Smooth muscle cell (in vitro differentiated cells): ENCODE measurements around the gene CELF2. TPM values are rescaled to one million over a fixed set of nuclear protein-coding genes. Genes with fewer than 3 reads are reported as not detected.

Experiments
- DNase-seq: peaks from one replicate; lab custom pipeline; 2025; ENCODE audit not compliant: unreplicated experiment; lab: John Stamatoyannopoulos, UW
- H2AFZ ChIP-seq: fragments of 200-600 bp; sonication (generic); 2 replicates; pipeline ENCODE4 v1.6.0; 2016; ENCODE audit warnings: antibody characterized with exemption, low read depth, mild to moderate bottlenecking
- H3F3A ChIP-seq: fragments of 200-600 bp; sonication (generic); 2 replicates; pipeline ENCODE4 v1.6.0; 2017; ENCODE audit warnings: antibody characterized with exemption, low read depth
- H3K27ac ChIP-seq: fragments of 200-600 bp; sonication (generic); 2 replicates; pipeline ENCODE4 v1.5.1; 2016; ENCODE audit warnings: low read depth, mild to moderate bottlenecking
- H3K27me3 ChIP-seq: fragments of 200-600 bp; sonication (generic); 2 replicates; pipeline ENCODE4 v1.6.1; 2016; ENCODE audit warnings: low read depth, mild to moderate bottlenecking
- H3K36me3 ChIP-seq: fragments of 200-600 bp; sonication (generic); 2 replicates; pipeline ENCODE4 v1.5.1; 2016; ENCODE audit warnings: low read depth
- H3K4me1 ChIP-seq: fragments of 200-600 bp; sonication (generic); 2 replicates; pipeline ENCODE4 v1.5.1; 2016; ENCODE audit warnings: low read depth
- H3K4me2 ChIP-seq: fragments of 200-600 bp; sonication (generic); 2 replicates; pipeline ENCODE4 v1.6.0; 2016; ENCODE audit warnings: mild to moderate bottlenecking
- H3K4me3 ChIP-seq: fragments of 200-600 bp; sonication (generic); 2 replicates; pipeline ENCODE4 v1.5.1; 2016; ENCODE audit warnings: mild to moderate bottlenecking
- H3K79me2 ChIP-seq: fragments of 200-600 bp; sonication (generic); 2 replicates; pipeline ENCODE4 v1.6.0; 2016; ENCODE audit warnings: low read depth, mild to moderate bottlenecking
- H3K9ac ChIP-seq: fragments of 200-600 bp; sonication (generic); 2 replicates; pipeline ENCODE4 v1.6.0; 2016; ENCODE audit warnings: low read depth
- H3K9me3 ChIP-seq: fragments of 200-600 bp; sonication (generic); replicated peaks from 2 replicates; pipeline ENCODE4 v1.5.1; 2016; ENCODE audit warnings: low read depth
- H4K20me1 ChIP-seq: fragments of 200-600 bp; sonication (generic); 2 replicates; pipeline ENCODE4 v1.6.0; 2016; ENCODE audit warnings: low read depth
- WGBS: methylation state at CpG from one replicate; pipeline ENCODE4 v1.1.7; 2016; ENCODE audit warnings: low lambda C conversion rate; 5-methylcytosine and 5-hydroxymethylcytosine counted together
- polyA plus RNA-seq: library from polyadenylated mRNA; unstranded; fragments of >200 nt; fragmentation: Nextera tagmentation; extraction: Ambion mirVana; gene quantifications from 2 replicates; pipeline ENCODE4 v1.2.1, GENCODE V29; 2016
- total RNA-seq: library from RNA; depleted of rRNA; stranded (reverse); fragments of >200 nt; gene quantifications from 2 replicates; pipeline ENCODE4 v1.2.3, GENCODE V29; 2014
- TF ChIP-seq, protein P1 (sequence below): fragments of 200-600 bp; sonication (generic); IDR thresholded peaks from 2 replicates; pipeline ENCODE4 v1.5.1; 2017; ENCODE audit warnings: borderline replicate concordance, mild to moderate bottlenecking, antibody characterized with exemption; ENCODE audit not compliant: insufficient read depth, poor library complexity, severe bottlenecking

Gene CELF2
- total and polyA plus RNA-seq, 2 experiments from 2014 or later, result 3.0 to 4.7 TPM

DNA sequence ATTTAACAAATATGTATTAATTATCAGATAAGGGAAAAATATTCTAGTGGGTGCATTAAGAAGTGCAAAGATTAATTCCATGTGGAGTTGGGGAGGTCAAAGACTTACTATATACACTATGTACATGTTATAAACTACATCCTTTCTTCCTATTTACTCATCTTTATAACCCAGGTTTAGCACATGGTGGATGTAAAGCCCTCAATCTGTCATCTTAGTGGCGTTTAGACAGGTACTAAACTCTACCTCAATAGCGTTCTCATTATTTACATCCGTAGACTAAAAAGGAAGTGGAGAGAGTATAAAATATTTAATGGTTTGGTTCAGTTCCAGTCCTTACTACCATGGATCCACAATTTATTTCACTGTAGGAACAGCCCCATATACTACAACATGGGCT is 14.8 kb upstream of the CELF2 start:
- Histone ChIP-seq H3K27ac (no peak overlapping the region), H3K4me1 (peaks cover 9% of the 10 kb centered on the region), H3K79me2 (no peaks in the 10 kb centered on the region), H3F3A (no peaks in the 10 kb centered on the region), H3K9me3 (no peaks in the 10 kb centered on the region), H3K9ac (no peak overlapping the region), H3K4me2 (no peak overlapping the region), H4K20me1 (no peaks in the 10 kb centered on the region), H3K36me3 (no peaks in the 10 kb centered on the region), H3K27me3 (peaks cover 28% of the 10 kb centered on the region), H3K4me3 (no peak overlapping the region), H2AFZ (no peak overlapping the region)
- TF ChIP-seq, protein P1, sequence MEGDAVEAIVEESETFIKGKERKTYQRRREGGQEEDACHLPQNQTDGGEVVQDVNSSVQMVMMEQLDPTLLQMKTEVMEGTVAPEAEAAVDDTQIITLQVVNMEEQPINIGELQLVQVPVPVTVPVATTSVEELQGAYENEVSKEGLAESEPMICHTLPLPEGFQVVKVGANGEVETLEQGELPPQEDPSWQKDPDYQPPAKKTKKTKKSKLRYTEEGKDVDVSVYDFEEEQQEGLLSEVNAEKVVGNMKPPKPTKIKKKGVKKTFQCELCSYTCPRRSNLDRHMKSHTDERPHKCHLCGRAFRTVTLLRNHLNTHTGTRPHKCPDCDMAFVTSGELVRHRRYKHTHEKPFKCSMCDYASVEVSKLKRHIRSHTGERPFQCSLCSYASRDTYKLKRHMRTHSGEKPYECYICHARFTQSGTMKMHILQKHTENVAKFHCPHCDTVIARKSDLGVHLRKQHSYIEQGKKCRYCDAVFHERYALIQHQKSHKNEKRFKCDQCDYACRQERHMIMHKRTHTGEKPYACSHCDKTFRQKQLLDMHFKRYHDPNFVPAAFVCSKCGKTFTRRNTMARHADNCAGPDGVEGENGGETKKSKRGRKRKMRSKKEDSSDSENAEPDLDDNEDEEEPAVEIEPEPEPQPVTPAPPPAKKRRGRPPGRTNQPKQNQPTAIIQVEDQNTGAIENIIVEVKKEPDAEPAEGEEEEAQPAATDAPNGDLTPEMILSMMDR, result no peak
- WGBS, result 93% methylated on average over 3 of the region's 3 CpGs
- DNase-seq, result no peak

DNA sequence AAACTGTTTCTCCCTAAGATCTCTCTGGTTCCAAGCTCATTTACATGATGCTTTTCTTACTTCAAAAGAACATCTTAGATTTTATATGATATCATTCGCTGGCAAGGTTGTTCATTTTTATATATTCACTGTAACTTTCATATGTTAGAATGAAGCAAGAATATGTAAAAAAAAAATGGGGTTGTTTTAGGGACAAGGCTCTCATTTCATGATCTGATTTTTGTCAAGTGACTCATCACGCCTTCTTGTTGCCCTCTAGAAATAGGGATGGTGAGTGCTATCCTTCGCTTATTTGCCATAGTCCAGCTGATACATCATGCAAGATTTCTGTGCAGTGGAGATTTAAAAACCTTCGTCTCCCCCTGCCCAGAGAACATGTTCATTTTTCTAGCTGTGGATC is 14.0 kb upstream of the CELF2 start:
- Histone ChIP-seq H3K27me3 (peaks cover 35% of the 10 kb centered on the region), H3K4me3 (no peak overlapping the region), H3K4me2 (no peak overlapping the region), H3K36me3 (no peaks in the 10 kb centered on the region), H3K9me3 (no peaks in the 10 kb centered on the region), H2AFZ (no peak overlapping the region), H3K9ac (no peak overlapping the region), H4K20me1 (no peaks in the 10 kb centered on the region), H3K79me2 (no peaks in the 10 kb centered on the region), H3K27ac (no peak overlapping the region), H3K4me1 (peaks cover 9% of the 10 kb centered on the region), H3F3A (no peaks in the 10 kb centered on the region)
- no peak for DNase-seq
- 87% methylated on average over 4 of the region's 4 CpGs for WGBS
- TF ChIP-seq, protein P1, result no peak

DNA sequence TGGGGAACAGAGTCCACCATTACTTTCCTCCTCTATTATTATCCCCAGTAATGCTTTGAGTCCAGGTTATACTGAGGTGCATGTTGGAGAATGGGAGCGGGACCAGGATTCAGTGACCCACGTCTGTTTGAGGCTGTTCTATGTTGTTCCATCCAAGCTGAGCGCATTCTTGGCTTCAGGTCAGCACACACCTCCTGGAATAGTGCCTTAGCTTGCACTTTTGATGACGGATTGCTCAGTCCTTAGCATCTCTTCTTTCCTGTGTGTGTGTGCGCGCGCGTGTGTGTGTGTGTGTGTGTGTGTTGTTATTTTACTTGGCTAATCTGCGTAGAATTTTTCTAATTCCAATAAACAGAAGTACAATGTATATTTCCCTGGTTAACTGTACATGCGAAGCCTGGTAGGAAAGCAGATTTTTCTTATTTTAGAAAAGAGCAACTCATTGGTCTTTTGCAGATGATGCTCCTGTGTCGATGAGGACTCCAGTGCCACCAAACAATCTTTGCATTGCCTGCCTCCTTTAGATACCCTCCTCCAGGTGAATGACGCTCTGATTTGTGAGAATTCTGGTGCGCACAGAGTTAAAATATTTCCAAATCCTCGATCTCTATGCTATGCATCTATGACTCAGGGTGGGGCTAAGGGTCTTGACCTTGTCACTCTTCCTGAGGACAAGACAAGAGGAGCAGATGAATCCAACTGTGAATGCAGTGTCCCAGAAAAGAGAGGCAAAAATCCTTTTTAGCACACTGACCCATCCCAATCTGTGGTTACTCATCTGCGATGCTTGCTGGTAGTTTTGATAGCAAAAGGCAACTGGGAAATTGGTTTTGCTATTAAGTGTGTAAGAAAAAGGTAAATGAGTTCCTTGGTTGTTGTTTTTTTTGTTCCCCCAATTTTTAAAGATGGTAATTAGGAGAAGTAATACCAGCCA is 13.3 kb upstream of the CELF2 start:
- H4K20me1 ChIP-seq, result no peaks in the 10 kb centered on the region
- H3K79me2 ChIP-seq, result no peaks in the 10 kb centered on the region

More for the DNA sequence above, 13.3 kb upstream of the CELF2 start:
- Histone ChIP-seq H2AFZ (no peak overlapping the region), H3F3A (no peaks in the 10 kb centered on the region), H3K4me2 (no peak overlapping the region), H3K9ac (no peak overlapping the region), H3K9me3 (no peaks in the 10 kb centered on the region), H3K4me1 (peaks cover 9% of the 10 kb centered on the region), H3K4me3 (no peak overlapping the region), H3K27me3 (peaks cover 35% of the 10 kb centered on the region), H3K36me3 (no peaks in the 10 kb centered on the region), H3K27ac (no peak overlapping the region)
- no peak for DNase-seq
- WGBS, result 95% methylated on average over 15 of the region's 15 CpGs
- TF ChIP-seq, protein P1, result no peak
